Caki2 (cell line): ENCODE data around the gene KIF1B. TPM values are rescaled to one million over a fixed set of nuclear protein-coding genes. Genes with fewer than 3 reads are reported as not detected.
A peak's percentile ranks its signal among the peaks of the same experiment; 100 is the strongest.
"Not testable (repeated sequence)": the region's sequence is repeated elsewhere in the genome, so short reads cannot be mapped to it uniquely, and the experiment has no call there.

Experiments
- DNase-seq: peaks from one replicate; pipeline ENCODE4 v3.0.0-alpha.2; 2015; ENCODE audit warnings: low read depth
- in situ Hi-C: cut with HindIII; loops from 2 replicates; pipeline ENCODE4 v1.10.0; 2016; ENCODE audit warnings: low sequenced_read_pairs, low pct_unique_long_range_greater_than_20kb, mixed read lengths
- total RNA-seq: library from RNA; depleted of rRNA; stranded (reverse); fragments of >200 nt; shearing (Covaris generic); gene quantifications from 2 replicates; pipeline ENCODE4 v1.2.3, GENCODE V29; 2014; ENCODE audit warnings: low replicate concordance

The KIF1B gene
- total RNA-seq, 1 experiment from 2014 or later, result 8.0 TPM

DNA sequence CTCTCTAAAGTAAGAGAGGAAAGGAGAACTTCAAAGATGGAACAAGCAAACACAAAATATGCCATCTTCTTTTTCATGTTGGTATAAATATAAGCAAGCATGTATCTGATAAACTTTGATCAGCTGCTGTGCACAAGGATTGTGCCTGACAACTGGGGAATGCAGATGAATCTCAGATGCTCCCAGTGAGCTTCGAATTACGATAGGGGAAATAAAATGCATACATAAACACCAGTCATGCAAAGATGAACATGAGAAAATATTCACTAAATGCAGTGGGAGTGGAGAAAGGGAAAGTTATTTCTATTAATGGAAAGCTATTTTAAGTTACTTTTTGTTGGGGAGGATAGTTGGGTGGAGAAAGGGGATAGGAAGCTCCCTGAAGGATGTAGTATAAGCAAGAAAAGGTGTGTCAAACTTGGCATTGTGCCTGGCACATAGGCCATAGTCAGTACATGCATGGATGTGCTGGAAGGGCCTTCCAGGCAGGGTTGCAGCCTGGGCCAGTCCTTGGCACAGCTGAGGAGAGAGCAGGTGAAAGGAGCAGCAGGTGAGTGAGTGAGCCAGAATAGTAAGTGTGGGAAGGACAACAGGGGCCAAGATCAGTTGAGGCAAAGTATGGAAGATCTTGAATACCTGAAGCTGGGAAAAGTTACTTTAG, 130.7 kb downstream of the KIF1B start:
- DNase-seq, result peak; percentile 14
- in situ Hi-C loops, result no loop called here

DNA sequence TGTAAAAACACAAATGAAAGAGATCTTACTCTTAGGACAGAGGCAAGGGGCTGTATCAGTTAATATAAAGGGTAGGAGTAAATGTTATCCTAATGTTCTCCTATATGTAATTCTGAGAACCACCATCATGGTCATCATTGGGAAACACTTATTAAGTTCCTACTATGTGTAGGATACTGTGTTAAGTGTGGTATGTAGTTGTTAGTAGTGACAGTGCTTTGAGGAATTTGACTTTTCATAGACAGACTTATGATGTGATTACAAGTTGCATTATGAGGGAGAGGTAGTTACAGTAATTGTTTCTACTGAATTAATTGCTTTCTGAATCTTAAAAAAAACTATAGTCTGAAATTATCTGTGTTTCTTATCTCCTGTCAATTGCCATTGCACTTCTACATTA, 136.7 kb downstream of the KIF1B start:
- in situ Hi-C loops, result no loop called here
- no peak for DNase-seq

DNA sequence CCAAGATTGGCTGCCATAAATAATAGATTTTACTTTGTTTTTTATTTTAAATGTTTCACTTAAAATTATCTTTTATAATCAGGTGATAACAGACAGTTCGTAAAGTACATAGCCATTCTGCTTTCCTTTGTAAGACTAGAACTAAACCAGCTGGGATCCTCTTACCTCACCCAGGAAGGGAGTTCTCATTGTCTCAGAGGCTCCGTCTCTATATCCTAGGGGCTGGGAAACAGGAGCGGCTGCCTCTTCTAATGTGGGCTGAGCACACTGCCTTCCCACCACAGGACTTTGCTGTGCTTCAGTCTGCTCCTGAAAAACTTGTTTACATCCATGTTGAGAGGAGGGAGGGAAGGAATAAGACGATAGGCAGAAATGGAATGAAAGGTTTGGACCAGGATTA, 142.9 kb downstream of the KIF1B start:
- no peak for DNase-seq
- in situ Hi-C loops, result no loop called here

DNA sequence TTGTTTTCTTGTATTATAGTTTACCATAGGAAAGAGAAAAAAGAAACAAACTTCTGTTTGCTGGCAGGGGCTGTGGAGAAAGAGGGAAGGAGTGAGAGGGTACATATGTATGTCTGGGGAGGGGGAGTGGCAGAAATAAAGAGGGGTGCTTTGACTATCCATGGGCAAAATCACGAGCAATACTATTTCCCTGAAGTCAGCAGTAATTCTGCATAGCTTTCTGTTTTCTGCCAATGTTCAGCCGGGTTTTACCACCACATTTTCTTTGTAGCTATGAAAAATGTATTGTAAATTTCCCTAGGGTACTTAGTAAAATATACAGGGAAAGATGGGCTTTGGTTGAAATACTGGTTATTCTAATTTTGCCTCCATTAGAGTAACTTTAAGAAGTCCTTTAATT, 143.3 kb downstream of the KIF1B start:
- in situ Hi-C loops, result no loop called here
- no peak for DNase-seq

DNA sequence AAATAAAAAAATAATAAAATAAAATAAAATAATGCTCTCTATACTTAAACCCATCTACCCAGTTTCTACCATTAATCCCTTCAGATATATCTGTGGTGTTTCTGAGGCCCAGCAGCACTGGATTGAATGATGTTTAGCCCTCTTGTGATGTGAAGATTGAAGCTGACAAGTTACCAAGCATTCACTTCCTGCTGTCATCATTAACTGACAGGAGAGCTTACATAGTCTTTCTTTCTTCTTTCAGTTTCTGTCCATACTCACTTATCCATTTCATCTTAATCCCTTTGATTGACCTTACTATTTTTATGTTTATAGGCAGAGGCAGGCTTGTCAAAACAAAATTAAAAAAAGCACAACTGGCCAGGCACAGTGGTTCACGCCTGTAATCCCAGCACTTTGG, 149.7 kb downstream of the KIF1B start:
- in situ Hi-C loops, result no loop called here
- DNase-seq, result no peak

- in situ Hi-C loops, result no loop called here
- DNase-seq, result no peak
Observed at GRCh38 chr1:10361515-10361914, 151.1 kb downstream of the KIF1B start.

DNA sequence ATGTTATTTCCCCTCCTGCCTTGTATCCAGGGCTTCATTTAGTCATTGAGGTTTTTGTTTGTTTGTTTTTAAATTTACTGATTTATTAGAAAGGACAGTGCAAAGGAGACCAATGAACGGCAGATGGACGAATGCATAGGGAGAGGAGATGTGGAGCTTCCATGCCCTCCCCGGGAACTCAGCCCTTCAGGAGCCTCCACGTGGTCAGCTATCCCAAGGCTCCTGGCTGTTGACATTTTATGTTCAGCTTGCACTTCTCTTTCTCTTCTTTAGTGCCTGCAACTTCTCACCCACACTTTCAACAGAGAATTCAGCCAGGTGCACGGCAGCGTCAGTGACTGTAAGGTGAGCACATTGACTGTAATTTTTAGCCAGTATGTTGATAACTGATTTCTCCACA, 157.8 kb downstream of the KIF1B start:
- in situ Hi-C loops, result no loop called here
- DNase-seq, result no peak

DNA sequence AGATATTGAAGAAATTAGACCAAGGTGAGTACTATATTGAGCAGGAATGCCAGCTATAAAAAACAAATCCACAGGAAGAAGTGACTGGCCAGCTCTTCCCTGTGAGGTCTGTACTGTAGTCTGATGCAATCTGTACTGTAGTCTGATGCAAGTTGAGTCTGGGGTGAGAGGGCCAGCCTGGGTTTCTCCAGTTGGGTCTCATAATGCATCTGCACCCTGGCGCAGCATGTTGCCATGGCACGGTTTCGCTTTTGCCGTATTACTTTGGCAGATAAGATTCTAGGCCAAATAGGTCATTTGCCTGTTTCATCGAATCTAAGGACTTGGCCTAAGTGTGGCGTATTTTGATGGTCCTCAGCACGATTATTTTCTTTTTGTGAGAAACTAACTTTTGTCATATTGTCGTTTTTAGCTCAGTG, 164.1 kb downstream of the KIF1B start:
- in situ Hi-C loops, result no loop called here
- no peak for DNase-seq

DNA sequence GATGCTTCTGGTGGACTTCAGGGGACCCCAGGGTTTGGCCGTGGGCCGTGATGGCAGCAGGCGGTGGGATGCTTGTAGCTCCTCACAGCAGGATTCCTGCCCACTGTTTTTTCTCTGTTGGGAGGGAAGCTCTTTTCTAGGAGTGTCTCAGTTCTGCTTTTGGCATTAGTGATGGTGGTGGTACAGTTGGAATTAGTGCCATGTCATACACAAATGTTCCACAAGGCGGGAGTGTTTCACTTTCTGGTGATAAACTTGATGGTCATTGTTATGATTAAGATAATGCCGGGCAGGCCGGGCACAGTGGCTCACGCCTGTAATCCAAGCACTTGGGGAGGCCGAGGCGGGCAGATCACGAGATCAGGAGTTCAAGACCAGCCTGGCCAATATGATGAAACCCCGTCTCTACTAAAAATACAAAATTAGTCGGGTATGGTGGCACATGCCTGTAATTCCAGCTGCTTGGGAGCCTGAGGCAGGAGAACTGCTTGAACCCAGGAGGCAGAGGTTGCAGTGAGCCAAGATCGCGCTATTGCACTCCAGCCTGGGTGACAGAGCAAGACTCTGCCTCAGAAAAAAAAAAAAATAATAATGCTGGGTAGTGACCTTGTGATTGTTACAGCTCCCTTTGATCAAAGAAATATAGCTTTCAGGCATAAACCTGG, 167.1 kb downstream of the KIF1B start:
- peak; percentile 64 for DNase-seq
- in situ Hi-C loops, result not testable (repeated sequence)

DNA sequence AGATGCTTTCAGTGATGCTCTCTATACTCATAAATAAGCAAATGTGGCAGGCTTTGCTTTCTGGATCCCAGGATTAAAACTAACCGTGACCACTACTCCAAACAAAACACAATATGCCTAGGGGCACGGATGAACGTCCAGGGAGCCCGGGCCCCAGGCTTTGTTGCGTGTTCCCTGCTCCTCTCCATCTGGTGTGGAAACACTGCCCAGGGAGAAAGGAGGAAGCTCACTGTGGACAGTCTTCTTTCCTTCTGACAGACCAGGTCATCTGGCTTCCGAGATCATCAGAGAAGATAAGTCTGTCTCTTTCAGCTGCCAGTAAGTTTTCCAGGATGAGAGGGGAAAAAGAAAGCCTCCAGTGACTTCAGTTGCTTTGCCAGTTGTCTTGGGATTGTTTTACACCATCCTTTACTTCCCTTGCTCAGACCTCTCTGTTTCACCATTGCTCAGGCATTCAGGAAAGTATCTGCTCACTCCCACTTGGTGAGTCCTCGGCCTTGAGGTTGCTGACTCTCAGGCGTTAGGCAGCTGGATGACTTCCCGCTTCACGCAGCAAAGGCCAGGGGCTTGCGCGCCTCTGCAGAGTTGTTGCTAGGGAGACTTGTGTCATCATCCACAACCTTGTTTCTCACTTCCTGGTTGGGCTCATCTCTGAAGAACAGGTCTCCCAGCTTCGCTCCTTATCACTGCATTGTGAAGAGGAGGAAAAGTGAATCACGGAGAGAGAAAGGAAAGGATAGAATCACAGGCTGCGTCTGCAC, 167.9 kb downstream of the KIF1B start:
- in situ Hi-C loops, result no loop called here
- DNase-seq, result peak; percentile 83

DNA sequence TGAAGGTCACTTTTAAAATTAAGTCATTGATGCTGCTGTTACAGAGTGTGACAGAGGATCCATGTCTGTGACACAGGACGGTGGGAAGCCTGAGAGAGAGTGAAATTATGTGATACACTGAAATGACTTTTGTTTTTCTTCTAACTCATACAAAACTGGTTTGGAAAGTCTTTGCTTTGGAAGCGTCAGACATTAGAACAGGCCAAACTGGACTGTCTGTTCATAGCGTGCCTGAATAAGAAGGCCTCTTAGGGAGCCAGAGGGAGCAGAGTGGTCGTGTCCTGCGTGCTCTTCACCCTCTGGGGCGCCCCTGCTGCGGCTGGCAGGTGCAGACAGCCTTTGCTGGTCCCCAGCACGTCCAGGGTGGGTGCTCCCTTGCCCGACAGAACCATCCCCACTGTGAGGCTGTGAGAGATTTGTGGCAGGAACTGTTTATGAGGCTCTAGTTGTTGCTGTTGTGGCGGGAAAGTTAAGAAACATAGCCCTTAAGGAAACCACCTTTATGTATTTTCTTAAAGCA, 168.8 kb downstream of the KIF1B start:
- no peak for DNase-seq
- in situ Hi-C loops, result no loop called here

DNA sequence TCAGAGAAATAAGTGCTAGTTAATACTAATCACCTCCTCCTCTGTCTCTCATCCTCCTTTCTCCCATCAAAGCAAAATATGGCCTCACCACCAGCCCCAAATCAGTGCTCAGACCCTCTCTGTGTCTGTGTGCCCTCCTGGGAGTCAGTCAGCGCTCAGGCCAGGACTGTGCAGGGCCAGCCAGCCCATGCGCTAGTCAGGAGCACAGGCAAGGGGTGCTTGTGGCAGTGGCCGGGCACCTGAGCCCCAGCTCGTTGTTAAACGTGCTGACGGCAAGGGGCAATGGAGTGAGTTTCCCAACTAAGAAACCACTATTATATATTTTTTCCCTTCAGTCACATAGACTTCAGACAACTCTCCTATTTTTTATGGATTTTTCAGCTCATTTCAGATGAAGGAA, 169.3 kb downstream of the KIF1B start:
- in situ Hi-C loops, result no loop called here
- DNase-seq, result no peak

- in situ Hi-C loops, result no loop called here
- DNase-seq, result peak; percentile 54
Observed at GRCh38 chr1:10380594-10381275, 170.4 kb downstream of the KIF1B start.

DNA sequence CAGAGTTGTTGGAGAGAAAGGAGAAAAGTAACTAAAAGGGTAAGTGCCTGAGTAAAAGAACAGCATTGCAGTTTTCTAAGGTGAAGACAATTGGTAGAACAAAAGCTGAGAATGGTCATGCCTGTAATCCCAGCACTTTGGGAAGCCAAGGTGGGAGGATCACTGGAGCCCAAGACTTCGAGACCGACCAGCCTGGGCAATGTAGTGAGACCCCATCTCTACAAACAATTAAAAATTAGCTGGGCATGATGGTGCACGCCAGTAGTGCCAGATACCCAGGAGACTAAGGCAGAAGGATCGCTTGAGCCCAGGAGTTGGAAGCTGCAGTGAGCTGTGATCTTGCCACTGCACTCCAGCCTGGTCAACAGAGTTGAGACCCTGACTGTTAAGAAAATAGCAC, 173.3 kb downstream of the KIF1B start:
- no peak for DNase-seq
- in situ Hi-C loops, result no loop called here

DNA sequence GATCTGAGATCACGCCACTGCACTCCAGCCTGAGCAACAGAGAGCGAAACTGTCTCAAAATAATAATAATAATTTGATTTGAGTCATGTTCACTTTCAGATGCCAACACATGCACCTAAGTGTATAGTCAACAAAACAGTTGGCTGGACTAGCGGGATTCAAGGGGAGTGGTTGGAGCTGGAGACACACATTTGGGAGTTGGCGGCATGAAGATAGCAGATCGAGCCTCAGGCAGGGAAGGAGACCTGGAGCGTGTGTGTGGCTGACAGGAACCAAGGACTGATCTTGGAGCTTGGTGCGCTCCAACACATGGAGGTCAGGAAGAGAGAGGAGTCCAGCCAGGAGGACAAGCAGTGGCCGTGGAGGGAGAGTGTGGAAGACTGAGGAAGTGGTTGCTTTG, 173.8 kb downstream of the KIF1B start:
- DNase-seq, result no peak
- in situ Hi-C loops, result no loop called here

GRCh38 chr1:10386761-10387676, 176.6 kb downstream of the KIF1B start:
- DNase-seq, result no peak
- in situ Hi-C loops, result no loop called here

GRCh38 chr1:10387677-10388386, 177.5 kb downstream of the KIF1B start:
- DNase-seq, result peak; percentile 76
- in situ Hi-C loops, result no loop called here
